Heart left ventricle (tissue), 16 donors: ENCODE data around the gene MAST4. TPM values are rescaled to one million over a fixed set of nuclear protein-coding genes. Genes with fewer than 3 reads are reported as not detected.

Experiments
- ATAC-seq, 4 donors: fragments of 200-7000 bp; cut with Tn5 transposase; one replicate each; pipeline ENCODE4 v1.9.1; 2020 to 2022; ENCODE audit warnings: moderate library complexity in 4 of 4, mild to moderate bottlenecking in 3 of 4, moderate number of reproducible peaks in 1 of 4
- DNase-seq, 5 donors: peaks; one replicate each; pipeline ENCODE4 v3.0.0-alpha.2; 2020
- H3K27ac ChIP-seq, 12 donors: fragments of 200-600 bp; sonication (generic) in 4 of 12; one replicate each; pipeline versions ENCODE4 v1.5.0 to v1.8.0; 2016 to 2022; ENCODE audit warnings: mild to moderate bottlenecking in 2 of 12
- H3K27me3 ChIP-seq, 9 donors: fragments of 200-600 bp; sonication (generic) in 2 of 9; one replicate each; pipeline versions ENCODE4 v1.5.1 to v1.8.0; 2016 to 2022; ENCODE audit warnings: mild to moderate bottlenecking in 3 of 9
- H3K36me3 ChIP-seq, 9 donors: fragments of 200-600 bp; sonication (generic) in 2 of 9; one replicate each; pipeline versions ENCODE4 v1.5.0 to v1.8.0; 2018 to 2022; ENCODE audit warnings: mild to moderate bottlenecking in 2 of 9
- H3K4me1 ChIP-seq, 12 donors: fragments of 200-600 bp; sonication (generic) in 4 of 12; one replicate each; pipeline versions ENCODE4 v1.5.0 to v1.8.0; 2016 to 2022; ENCODE audit warnings: mild to moderate bottlenecking in 3 of 12
- H3K4me3 ChIP-seq, 12 donors: fragments of 200-600 bp; sonication (generic) in 4 of 12; one replicate each; pipeline versions ENCODE4 v1.5.0 to v1.8.0; 2017 to 2022; ENCODE audit warnings: mild to moderate bottlenecking in 9 of 12, moderate library complexity in 4 of 12
- H3K9me3 ChIP-seq, 12 donors: fragments of 200-600 bp; sonication (generic) in 4 of 12; one replicate each; pipeline versions ENCODE4 v1.5.0 to v1.8.0; 2016 to 2022; ENCODE audit warnings: mild to moderate bottlenecking in 1 of 12
- POLR2A ChIP-seq, 2 donors: fragments of 450-650 bp; IDR thresholded peaks; one replicate each; pipeline ENCODE4 v1.6.1; 2017; ENCODE audit warnings: antibody characterized with exemption in 2 of 2, mild to moderate bottlenecking in 2 of 2, moderate library complexity in 2 of 2
- WGBS, 4 donors: extraction: QIAGEN DNeasy Blood & Tissue Kit in 2 of 4; methylation state at CpG; one replicate each; pipeline versions ENCODE4 v1.1.5 to v1.1.7; 2013 to 2018; 5-methylcytosine and 5-hydroxymethylcytosine counted together
- intact Hi-C, 10 donors: fragments of 100-400 bp; cut with DNase I; formaldehyde crosslinking; loops; one replicate each; pipeline versions ENCODE4 v1.11.1 to v1.14.2; 2022
- polyA plus RNA-seq, 2 donors: library from polyadenylated mRNA; stranded (reverse); fragments of 200-250 nt; gene quantifications; one replicate each; pipeline ENCODE4 v1.2.3, GENCODE V29; 2013
- total RNA-seq, 9 donors: library from RNA; depleted of rRNA in 2 of 9; stranded (reverse); fragments of >200 nt in 2 of 9; fragmentation: NEBNext Ultra II Directional in 3 of 9; extraction: Animal tissue kit (Norgen Biotek cat#: 25700) in 3 of 9; gene quantifications; one replicate each; pipeline versions ENCODE4 v1.1.0 to v1.2.4, GENCODE V29; 2016 to 2023
- TF ChIP-seq, protein P1 (sequence below), 12 donors: fragments of 200-600 bp; sonication (generic) in 4 of 12; IDR thresholded peaks; one replicate each; pipeline versions ENCODE4 v1.5.0 to v1.8.0; 2018 to 2022; ENCODE audit warnings: antibody characterized with exemption in 12 of 12, mild to moderate bottlenecking in 5 of 12
- donor health status: ischemic (EF 13 %, LVEDD 7.1; RV severe dilation, severe dysfunction).
- donor health status: healthy with polysubstance abuse.
- donor health status: DM: no; HTN: yes; CAD: no.
- donor health status: DM: no; HTN: no; CAD: no.
- donor health status: ischemic (EF 25% LVEDD 6.9; RV normal size, moderate dysfunction).
- donor health status: ischemic (EF 25% LVEDD 5.7; RV mildly dilated, moderate dysfunction).
- donor health status: healthy.
- donor health status: DM: yes; HTN: yes; CAD: no.
- donor health status: ischemic (EF 35%, LVEDD 5.7; RV mildly dilated, moderate dysfunction).
- donor health status: nonischemic (EF 11% LVEDD 7.7; RV severe dilation, severe dysfunction).
- donor health status: DM: yes; HTN: yes; CAD: no.
- donor health status: PGD.
- donor health status: ischemic (EF 29% LVEDD 5.4; RV normal size, mild dysfunction).
- donor health status: nonischemic (EF 23%, LVEDD 6.1; RV moderate dilation, normal function).

Gene MAST4
- total and polyA plus RNA-seq, 11 donors, result 26.8 to 96.2 (median 68.1) TPM

DNA sequence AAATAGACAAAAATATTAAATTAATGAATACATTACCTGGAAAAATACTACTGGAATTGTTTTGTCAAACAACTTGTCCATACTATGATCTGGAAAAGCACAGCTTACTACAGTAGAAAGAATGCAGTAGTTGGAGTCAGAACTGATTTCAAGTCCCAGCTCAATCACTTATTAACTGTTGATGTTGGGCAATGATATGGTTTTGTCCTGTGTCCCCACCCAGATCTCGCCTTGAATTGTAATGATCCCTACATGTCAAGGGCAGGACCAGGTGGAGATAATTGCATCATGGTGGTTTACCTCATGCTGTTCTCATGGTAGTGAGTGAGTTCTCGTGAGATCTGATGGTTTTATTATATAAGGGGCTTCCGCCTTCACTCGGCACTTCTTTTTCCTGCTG is 352.9 kb downstream of the MAST4 start:
- DNase-seq (no peak), ATAC-seq (no peak)
- intact Hi-C loops, result no loop called here
- Histone ChIP-seq H3K4me3 (no peak overlapping the region), H3K36me3 (no peaks in the 10 kb centered on the region), H3K9me3 (no peaks in the 10 kb centered on the region), H3K27me3 (no peaks in the 10 kb centered on the region), H3K4me1 (peaks cover 0 to 17% (median 0%) of the 10 kb centered on the region in 12 donors), H3K27ac (no peak overlapping the region)
- TF ChIP-seq, protein P1, sequence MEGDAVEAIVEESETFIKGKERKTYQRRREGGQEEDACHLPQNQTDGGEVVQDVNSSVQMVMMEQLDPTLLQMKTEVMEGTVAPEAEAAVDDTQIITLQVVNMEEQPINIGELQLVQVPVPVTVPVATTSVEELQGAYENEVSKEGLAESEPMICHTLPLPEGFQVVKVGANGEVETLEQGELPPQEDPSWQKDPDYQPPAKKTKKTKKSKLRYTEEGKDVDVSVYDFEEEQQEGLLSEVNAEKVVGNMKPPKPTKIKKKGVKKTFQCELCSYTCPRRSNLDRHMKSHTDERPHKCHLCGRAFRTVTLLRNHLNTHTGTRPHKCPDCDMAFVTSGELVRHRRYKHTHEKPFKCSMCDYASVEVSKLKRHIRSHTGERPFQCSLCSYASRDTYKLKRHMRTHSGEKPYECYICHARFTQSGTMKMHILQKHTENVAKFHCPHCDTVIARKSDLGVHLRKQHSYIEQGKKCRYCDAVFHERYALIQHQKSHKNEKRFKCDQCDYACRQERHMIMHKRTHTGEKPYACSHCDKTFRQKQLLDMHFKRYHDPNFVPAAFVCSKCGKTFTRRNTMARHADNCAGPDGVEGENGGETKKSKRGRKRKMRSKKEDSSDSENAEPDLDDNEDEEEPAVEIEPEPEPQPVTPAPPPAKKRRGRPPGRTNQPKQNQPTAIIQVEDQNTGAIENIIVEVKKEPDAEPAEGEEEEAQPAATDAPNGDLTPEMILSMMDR (IDR thresholded peaks at IDR 0.05), result no peak
- TF ChIP-seq POLR2A (IDR thresholded peaks at IDR 0.05), result no peak
- 91 to 98% (median 95%) methylated on average over 4 of the region's 4 CpGs for WGBS, 4 donors

DNA sequence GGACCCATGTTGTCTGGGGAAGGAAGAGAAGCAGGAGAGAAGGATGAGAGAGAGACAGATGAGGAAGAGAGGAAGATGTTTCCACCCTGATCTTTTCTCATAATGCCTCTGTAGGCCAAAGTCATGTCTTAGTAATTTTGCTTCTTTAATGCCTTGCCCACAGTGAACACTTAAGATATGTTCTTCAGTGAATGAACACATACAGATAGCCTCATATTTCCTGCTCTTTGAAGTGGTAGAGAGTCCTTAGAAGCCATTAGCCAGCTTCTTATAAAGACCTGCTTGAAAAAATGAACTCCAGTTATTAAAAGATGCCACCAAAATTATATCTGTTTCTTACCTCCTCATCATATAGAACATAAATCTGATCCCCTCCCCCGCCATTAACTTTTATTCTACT is 356.0 kb downstream of the MAST4 start:
- Histone ChIP-seq H3K36me3 (no peaks in the 10 kb centered on the region), H3K4me3 (no peak overlapping the region), H3K4me1 (no peaks in the 10 kb centered on the region), H3K27ac (no peak overlapping the region), H3K9me3 (no peaks in the 10 kb centered on the region), H3K27me3 (no peaks in the 10 kb centered on the region)
- no peak for ATAC-seq
- intact Hi-C loops, result loop anchor here in 1 of 10 donors (10.0 kb wide), 1 partner anchor 137 kb away; no protein-coding TSS in a partner anchor
- no peak for TF ChIP-seq POLR2A (IDR thresholded peaks at IDR 0.05)
- TF ChIP-seq, protein P1 (IDR thresholded peaks at IDR 0.05), result no peak
- no peak for DNase-seq
- 92 to 100% (median 97%) methylated on average over 1 of the region's 1 CpG for WGBS, 4 donors

DNA sequence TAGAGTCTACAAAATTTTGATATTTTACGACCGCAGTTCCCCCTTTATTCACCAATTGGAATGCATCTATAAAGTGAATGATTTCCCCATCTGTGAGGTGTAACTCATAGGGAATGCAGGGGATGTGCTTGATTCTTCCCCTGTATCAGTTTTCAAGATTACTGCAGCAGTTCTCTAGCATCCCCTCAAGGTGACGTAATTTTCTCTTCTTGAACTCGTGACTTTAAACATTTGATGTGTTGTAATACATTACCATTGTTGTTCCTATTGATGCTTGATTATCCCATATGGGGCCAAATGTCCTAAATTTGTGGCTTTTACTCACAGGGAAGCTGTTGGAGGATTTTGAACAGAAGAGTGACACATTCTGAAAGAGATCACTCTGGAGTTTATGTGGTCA is 360.2 kb downstream of the MAST4 start:
- Histone ChIP-seq H3K4me1 (peaks cover 0 to 26% (median 4%) of the 10 kb centered on the region in 12 donors), H3K9me3 (no peaks in the 10 kb centered on the region), H3K27me3 (no peaks in the 10 kb centered on the region), H3K36me3 (no peaks in the 10 kb centered on the region), H3K4me3 (no peak overlapping the region), H3K27ac (no peak overlapping the region)
- 90 to 97% (median 95%) methylated on average over 4 of the region's 4 CpGs for WGBS, 4 donors
- intact Hi-C loops, result loop anchor here in 1 of 10 donors (10.0 kb wide), 1 partner anchor 142 kb away; no protein-coding TSS in a partner anchor
- ATAC-seq (no peak), DNase-seq (no peak)
- TF ChIP-seq POLR2A (IDR thresholded peaks at IDR 0.05), result no peak
- TF ChIP-seq, protein P1 (IDR thresholded peaks at IDR 0.05), result no peak

DNA sequence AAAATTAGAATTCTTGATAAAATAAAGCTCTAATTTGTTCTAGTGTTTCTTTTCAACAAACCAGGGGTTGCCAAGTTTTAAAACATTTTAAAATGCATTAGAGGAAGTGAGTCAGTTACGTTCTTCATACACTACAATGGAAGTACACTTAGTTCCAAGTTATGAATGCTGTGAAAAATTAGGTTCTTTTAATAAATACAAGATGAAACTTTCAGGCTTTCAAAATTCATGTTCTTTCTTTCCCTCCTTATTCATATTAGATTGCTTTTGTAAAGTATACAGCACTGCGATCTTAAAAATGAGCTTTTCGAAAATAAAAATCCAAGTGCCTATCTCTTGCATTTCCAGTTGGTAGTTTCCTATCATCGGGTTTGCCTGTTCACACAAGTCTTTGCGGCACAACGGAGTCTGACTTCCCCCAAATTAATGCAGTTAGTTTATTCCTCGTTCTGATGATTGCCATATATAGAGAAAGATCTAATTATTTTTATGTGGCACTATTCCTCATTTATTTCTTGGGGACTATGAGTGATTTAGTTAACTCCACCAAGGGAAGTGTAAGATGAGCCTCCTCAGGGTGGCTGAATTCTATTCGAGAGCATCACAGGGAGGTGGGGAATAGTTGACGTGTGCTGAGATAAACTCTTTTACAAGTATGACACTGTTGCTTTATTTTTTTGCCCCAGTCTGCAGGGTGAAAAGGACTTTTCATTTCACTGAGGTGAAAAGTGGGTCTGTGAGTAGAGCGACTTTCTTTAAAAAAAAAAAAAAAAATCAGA is 362.2 kb downstream of the MAST4 start:
- no peak for DNase-seq
- peak overlapping the region; percentile 4 to 65 (median 48) for H3K4me3 ChIP-seq
- H3K9me3 ChIP-seq, result no peaks in the 10 kb centered on the region
- peak overlapping the region in 11 of 12 donors; percentile 52 to 73 (median 67) for H3K27ac ChIP-seq
- no peaks in the 10 kb centered on the region for H3K27me3 ChIP-seq
- peaks cover 0 to 45% (median 11%) of the 10 kb centered on the region in 12 donors for H3K4me1 ChIP-seq
- intact Hi-C loops, result loop anchor here in 1 of 10 donors (10.0 kb wide), 1 partner anchor 144 kb away; no protein-coding TSS in a partner anchor
- H3K36me3 ChIP-seq, result no peaks in the 10 kb centered on the region
- TF ChIP-seq, protein P1 (IDR thresholded peaks at IDR 0.05), result no peak
- TF ChIP-seq POLR2A (IDR thresholded peaks at IDR 0.05), result no peak
- ATAC-seq, result peak; percentile 40 to 65 (median 62)
- 26 to 46% (median 32%) methylated on average over 10 of the region's 10 CpGs for WGBS, 4 donors
